ENCODE measurements around the gene BRPF3. TPM values are rescaled to one million over a fixed set of nuclear protein-coding genes. Genes with fewer than 3 reads are reported as not detected.

The BRPF3 gene
- total RNA-seq, 1 donor from 2014 or later = 22.0 TPM

GRCh38 chr6:36232172-36232571, 35.6 kb downstream of the BRPF3 start:
- no peak for DNase-seq

- no peak for DNase-seq
Observed at GRCh38 chr6:36235309-36235708, 38.8 kb downstream of the BRPF3 start.

DNA sequence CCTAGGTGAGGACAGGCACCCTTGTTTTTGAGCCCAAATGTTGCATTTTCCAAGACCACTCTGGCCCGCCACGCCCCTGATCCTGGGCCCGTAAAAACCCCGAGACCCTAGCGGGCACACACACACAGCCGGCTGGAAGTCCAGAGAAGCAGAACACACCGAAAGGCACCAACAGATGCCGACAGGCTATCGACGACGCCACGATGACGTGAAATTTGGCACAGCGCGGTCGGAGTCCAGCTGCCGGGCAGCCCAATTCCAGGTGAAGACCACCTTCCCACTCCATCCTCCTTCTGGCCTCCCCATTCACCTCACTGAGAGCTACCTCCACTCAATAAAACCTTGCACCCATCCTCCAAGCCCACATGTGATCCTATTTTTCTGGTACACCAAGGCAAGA, 39.3 kb downstream of the BRPF3 start:
- DNase-seq = no peak

- DNase-seq = no peak
Observed at GRCh38 chr6:36239774-36240173, 43.2 kb downstream of the BRPF3 start.

GRCh38 chr6:36241728-36242127, 45.2 kb downstream of the BRPF3 start:
- peak; percentile 26 for DNase-seq

- DNase-seq = no peak
Observed at GRCh38 chr6:36242161-36242560, 45.6 kb downstream of the BRPF3 start.

DNA sequence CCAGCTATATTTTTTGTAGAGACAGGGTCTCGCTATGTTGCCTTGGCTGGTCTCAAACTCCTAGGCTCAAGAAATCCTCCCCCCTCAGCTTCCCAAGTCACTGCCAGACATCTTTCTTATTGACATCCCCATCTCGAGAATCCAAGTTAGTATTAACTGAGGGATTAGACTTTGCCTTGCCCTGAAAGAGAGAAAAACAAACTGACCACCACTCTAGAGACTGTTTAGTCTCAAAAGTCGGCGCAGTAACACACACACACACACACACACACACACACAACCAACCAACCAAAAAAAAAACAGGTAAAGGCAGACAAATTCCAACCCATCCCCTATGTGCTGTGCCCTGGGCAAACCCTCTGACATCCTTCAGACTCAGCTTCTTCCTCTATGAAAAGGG, 46.1 kb downstream of the BRPF3 start:
- no peak for DNase-seq

GRCh38 chr6:36243562-36244212, 47.1 kb downstream of the BRPF3 start:
- no peak for DNase-seq

DNA sequence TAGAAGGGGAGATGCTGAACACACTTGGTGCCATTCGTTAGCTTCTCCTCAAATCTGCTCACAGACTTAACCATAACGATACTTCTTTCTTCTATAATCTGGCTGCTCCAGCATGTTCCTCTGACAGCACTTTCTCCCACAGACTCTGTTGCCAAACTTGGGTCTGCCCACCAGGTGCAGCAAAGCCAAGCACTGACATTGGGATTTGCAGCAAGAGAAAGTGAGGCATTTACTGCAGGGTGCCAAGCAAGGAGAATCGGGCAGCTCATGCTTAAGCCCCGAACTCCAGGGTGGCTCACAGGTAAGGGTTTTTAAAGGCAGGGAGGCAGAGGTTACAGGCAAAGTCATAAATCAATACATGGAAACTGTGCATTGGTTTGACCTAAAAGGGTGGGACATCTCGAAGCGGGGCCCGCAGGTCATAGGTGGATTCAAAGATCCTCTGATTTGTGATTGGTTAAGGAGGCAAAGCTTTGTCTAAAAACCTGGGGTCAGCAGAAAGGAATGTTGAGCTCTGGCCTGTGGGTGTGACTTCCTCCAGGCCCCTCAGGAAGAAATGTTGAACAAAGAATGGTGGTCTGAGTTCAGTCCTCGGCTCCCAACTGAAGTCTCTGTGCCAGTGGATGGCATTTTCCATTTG, 48.2 kb downstream of the BRPF3 start:
- DNase-seq = no peak

GRCh38 chr6:36245572-36246061, 49.1 kb downstream of the BRPF3 start:
- no peak for DNase-seq

GRCh38 chr6:36246506-36247268, 50.1 kb downstream of the BRPF3 start:
- DNase-seq = no peak

DNA sequence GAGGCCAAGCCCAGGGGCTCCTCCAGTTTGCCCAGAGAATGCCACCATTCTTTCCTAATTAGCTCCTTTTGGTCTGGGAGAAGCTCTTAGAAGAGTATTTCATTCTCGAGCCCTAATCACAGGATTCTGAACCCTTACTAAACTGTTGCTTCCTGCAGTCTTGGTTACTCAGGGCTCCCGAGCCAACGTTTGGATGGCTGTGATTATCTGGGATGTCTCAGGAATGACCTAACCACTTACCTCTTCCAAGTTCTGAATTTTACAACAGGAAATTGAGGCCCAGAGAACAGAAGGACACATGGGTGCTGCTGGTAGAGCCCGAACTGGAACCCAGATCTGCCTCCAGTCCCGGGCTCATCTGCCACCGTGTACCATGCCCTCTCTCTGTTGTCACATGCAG, 51.1 kb downstream of the BRPF3 start:
- DNase-seq = no peak

DNA sequence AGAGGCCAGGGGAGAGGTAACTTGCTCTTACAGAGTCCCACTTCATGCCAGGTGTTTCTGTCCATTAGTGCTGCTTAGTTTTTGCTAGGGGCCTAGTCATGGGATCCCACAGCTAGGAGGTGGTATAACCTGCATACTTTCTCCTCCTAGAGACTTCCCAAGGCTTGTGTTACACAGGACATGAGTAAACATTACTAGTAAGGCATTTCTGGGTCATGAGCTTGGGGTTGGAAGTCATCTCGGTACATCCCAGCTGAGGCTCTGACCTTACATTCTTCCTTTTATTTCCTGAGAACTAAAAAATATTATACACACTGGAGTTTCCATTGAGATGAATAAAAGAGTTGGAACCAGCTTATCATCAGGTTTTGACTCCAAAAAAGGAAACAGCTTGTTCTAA, 52.4 kb downstream of the BRPF3 start:
- DNase-seq = no peak

DNA sequence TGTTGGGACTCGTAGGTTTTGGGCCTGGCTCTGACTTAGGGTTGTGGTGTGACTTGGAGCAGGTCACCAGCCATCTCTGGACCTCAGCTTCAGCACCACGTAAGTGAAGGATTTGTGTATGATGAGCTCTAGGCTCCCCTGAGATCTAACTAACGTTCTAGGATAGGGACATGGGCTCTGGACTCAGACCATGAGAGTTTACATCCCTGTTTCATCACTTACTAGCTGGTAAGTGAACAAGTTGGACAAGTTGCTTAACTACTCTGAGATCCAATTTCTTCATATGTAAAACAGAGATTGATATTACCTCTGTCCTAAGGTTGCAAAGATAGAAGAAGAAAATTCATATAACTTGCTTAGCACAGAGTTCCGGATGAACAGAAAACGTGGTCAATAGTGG, 53.0 kb downstream of the BRPF3 start:
- no peak for DNase-seq

DNA sequence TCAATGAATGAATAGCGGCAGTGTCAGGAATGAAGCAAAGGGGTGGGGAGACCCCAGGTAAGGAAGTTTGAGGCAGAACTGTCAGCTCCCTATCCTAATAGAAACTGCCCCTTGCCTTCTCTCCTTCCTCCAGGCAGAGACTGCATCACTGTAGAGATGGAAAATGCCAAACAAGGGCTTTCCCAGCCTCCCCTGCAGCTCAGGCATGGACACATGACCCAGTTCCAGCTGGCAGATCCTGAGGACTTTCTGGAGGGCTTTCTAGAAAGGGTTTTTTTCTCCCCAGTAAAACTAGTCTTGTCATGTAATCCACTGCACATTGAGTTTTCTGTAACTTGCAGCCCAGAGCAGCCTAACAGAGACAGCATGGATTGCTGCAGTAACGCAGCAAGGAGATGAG, 55.5 kb downstream of the BRPF3 start:
- DNase-seq = peak; percentile 15

DNA sequence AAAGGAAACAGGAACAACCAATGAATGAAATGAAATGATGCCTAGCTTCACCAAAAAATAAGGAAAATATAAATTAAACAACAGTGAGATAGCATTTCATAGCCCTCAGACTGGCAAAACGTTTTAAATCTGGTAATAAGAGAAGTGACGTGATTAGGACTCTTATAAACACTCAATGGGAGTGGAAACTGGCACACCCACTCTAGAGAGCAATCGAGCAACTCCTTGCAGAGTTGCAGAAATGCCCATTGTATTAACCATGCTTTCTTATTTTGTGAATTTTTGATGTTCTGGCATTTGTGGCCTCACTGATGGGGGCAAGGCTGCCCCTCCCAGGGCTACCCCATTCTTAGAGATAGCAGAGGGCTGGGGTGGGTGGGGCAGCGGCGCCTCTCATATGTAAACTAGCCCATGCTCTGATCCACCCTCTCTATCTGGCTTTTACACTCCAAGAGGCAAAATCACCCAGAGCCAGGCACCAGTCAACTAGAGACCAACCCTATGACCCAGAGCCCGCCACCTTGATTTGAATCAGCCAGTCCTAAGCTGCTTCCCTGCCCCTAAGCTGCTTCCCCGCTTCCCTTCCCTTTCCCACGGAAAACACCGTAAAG, 67.0 kb downstream of the BRPF3 start:
- no peak for DNase-seq

DNA sequence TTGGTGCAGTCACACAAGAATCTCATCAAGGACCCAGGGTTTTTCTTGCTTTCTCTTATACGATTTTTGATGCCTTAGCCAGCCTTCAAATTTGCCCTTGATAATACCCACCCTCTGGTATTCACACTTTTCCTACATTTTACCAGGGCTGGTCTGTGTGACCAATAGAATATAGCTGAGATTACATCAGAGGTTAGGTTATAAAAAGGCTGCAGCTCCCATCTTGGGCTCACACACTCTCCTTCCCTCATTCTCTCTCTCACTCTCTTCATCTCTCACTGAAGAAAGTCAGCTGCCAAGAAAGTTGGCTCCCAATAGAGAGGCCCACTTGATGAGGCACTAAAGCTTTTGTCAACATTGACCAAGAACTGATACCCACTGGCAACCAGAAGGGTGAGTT, 69.2 kb downstream of the BRPF3 start:
- no peak for DNase-seq

DNA sequence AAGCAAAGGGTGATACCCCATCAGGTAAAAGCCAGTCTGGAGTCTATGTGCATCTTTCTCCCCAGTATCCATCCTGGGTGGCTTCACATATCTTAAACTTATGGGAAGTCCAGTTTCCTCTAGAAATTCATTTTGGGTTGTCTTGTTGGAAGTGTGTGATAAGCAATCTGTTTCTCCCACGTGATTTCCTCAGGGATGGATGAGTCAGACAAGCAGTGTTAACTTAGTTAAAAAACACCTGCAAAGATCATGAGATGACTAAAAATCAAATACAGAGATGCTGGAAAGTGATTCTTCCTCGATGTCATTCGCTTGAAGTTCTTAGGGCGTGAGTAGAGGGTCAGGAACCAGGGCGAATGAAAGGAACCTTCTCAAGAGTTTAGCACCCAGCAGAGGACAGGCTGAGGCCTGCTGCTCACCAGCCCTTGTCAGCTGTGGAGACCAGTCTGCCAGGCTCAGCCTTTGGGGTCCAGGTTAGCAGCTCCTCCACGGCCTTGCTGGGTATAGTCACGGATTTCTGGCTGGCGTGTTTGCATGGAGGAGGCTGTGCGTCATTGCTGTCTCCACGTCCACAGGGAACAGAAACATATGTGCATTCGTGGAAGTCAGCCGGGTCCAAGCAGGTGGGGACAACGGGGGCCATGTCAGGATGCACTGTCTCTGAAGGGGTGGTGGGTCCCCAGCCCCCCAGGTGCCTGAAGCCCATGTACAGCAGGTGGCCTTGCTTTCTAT, 70.5 kb downstream of the BRPF3 start:
- DNase-seq = no peak

DNA sequence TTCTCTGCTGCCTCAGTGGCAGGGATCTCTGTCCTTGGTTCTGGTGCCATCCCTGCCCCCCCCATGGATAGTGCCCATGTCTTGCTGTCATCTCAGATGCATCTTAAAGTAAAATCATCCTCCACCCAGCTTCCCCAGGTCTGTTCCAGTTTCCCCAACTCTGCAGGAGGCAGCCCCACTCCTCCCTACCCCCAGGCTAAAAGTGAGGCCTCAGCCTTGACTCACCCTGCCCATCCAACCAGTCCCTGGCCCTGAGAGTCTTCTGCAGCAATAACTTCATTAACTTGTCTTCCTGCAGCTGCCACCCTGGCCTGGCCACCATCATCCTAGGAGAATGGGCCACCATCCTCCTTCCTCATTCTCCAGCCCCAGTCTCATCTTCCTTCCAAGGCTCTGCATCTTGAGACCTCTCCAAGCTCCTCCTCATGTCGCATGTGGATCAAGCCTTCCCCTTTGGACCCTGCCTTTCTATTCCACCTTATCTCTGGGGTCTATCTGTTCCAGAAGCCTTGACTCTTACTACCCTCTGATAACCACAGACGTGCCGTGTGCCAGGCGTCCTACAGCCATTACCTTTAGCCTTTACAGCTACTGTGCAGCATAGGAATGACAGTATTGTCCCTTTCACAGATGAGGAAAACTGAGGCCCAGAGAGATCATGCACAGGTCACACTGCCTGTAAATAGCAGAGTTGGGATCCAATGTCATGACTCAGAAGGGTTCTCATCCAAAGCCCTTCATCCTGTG, 71.4 kb downstream of the BRPF3 start:
- no peak for DNase-seq

DNA sequence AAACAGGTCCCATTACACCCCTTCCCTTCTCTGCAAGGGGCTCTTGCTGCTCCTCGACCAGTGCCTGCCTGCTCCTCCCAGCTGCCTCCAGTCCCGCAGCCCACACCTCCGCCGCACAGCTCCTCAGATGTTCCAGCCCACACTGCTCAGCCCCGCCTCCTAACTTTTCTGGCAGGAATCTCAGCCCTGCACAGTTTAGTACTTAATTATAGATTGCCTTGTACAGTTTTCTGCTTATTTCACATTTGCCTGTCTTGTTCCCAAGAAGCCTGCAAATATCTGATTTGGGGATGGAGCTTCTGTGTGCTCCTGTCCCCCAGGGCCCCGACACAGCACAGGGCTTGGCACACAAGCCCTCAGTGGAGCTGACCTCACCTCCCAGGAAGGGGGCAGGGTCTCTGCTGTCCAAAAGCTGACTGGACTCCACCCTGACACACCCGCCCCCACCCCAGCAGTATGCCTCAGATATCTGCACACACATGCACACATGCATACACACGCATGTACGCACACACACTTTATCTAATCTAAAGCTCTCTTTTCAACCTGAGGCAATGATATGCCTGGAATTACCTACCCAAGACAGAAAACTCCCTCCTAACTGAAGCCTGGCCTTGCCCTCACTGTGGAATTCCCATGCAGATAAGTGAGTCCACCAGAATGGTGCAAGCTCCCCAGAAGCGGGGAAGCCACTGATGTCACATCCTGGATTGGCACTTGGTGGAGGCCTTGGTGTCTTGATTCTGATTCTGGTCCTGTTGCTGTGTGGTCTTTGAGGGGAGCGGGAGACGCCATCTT, 72.1 kb downstream of the BRPF3 start:
- DNase-seq = peak; percentile 71

Measured in occipital lobe (tissue), 2 donors.